ENCODE results near the gene ATP12A. TPM values are rescaled to one million over a fixed set of nuclear protein-coding genes. Genes with fewer than 3 reads are reported as not detected.

ATP12A gene
- polyA plus RNA-seq, result under 1 TPM in 1 of 3 donors, not detected in 2; 0.05 TPM

DNA sequence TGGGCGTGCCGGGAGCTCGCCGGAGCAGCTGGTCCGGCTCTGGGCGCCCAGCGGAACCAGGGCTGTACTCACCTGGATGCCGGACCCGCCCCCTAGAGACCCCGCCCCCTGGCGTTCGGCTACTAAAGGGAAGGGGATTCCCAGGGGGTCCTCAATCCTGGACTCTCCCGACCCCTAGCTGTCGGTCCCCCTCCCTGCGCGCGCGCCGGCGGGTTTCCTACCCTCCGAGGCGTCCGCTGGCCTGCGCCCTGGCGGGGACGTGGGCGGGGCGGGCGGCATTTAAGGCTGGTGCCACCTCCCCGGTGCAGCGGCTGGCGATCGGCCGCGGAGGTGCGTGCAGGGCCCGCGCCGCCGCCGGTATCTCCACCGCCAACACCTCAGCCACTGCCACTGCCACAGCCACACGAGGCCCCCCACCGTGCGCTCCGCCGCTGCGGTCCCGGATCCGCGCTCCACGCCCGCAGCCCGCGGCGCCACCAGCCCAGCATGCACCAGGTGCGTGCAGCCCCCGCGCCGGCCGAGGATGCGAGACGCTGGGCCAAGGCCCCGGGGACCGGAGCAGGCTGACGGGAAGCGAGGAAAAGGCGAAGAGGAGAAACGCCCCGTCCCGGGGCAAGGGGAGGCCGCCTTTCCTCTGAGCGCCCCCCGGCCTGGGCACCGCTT is at the start of gene ATP12A:
Gene ATP12A, plus strand, starts transcription at position 151 of the 663 bp plus-strand sequence. Its CDS starts 336 bp downstream, at position 487.
- H3K27ac ChIP-seq (ENCODE audit: low read depth, low read length), result no peak within 1 kb of the TSS
- WGBS, 3 donors, result 1 to 3% (median 2%) methylated on average over 46 to 75 of the region's 75 CpGs

DNA sequence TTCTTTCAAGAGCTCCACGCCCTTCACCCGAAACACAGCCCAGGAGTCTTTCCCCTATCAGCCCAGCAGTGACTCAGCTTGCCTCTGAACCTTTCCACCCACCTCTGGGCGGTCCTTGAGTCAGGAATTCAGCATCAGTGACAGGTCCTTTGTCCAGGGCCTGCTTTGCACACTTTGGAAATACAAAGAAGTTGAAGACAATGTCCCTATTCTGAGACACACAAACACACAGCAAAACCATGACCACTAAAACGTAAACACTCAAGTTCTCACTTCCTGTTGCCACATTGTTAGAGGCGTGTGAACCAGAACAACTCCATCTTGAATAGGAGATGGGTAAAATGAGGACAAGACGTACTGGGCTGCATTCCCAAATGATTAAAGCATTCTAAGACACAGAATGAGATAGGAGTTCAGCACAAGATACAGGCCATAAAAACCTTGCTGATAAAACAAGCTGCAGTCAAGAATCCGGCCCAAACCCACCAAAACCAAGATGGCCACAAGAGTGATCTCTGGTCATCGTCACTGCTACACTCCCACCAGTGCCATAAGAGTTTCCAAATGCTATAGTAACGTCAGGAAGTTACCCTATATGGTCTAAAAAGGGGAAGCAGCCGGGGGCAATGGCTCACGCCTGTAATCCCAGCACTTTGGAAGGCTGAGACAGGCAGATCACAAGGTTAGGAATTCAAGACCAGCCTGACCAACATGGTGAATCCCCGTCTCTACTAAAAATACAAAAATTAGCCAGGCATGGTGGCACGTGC is 49.2 kb upstream of the ATP12A start:
- no peak overlapping the region for H3K27ac ChIP-seq (ENCODE audit: low read depth, low read length)
- WGBS, 3 donors, result 70 to 76% (median 71%) methylated on average over 12 to 13 of the region's 13 CpGs

DNA sequence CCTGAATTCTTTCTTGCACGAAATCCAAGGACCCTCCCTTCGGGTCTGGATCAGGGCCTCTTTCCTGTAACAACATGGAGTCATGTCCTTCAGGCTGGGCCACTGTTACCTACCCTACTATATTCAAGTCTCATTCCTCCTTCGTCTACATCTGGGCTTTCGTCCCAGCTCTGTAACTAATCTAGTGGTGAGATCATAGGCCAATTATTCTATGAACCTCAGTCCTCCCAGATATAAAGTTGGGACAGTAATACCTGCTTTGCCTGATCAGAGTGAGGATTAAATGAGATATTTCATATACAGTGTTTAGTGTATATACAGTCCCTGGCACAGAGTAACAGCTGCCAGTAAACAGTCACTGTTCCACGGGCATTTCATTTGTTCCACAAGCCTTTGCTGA is 48.3 kb upstream of the ATP12A start:
- no peak overlapping the region for H3K27ac ChIP-seq (ENCODE audit: low read depth, low read length)
- 80 to 82% (median 82%) methylated on average over 5 of the region's 5 CpGs for WGBS, 3 donors

DNA sequence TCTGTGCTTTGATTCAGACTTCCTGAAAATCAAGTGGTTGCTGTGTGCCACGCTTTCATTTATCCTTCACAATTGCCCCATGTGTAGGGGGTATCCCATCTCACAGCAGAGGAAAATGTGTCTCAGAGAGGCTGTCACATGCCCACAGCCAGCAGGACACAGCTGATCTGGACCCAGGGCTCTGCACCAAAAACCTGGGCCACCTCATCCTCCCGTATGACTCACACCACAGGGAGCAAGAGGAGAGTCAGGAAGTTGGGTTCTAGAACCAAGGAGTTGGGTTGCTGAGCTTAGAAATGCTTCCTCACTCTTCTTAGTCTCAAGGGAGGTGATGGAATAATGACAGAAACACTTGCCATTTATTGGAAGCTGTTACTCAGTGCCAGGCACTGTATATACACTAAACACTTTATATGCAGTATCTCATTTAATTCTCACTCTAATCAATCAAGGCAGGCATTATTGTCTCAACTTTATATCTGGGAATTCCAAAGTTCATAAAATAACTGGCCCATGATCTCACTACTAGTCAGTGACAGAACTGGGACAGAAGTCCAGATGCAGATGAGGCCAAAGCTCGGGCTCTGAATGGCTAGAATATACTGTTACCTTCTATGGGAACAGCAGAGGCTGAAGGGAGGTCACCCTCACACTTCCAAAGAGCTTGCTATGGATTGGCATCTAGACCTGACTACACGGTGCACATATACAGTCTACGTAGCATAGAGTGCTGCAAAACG is 47.7 kb upstream of the ATP12A start:
- H3K27ac ChIP-seq (ENCODE audit: low read depth, low read length), result no peak overlapping the region
- WGBS, 3 donors, result 78 to 84% (median 80%) methylated on average over 6 of the region's 6 CpGs

DNA sequence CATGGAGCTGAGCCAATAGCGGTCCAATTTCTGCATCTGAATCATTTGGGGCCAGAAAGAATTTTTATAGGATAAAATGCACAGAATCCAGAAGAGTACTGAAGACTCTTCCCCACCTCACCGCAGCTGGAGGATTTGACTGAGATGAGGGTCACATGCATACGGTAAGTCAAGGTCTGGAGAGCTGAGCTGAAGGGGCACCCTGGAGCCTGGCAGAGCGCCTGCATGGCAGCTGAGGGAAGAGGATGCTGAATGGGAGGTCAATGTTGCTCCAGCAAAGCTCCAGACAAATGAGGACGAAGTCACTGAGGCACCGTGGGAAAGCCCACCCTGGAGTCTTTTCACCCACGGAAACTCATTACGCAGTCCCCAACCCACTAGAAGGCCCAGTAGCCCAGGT is 43.4 kb upstream of the ATP12A start:
- 88 to 94% (median 93%) methylated on average over 8 of the region's 8 CpGs for WGBS, 3 donors
- H3K27ac ChIP-seq (ENCODE audit: low read depth, low read length), result no peak overlapping the region

DNA sequence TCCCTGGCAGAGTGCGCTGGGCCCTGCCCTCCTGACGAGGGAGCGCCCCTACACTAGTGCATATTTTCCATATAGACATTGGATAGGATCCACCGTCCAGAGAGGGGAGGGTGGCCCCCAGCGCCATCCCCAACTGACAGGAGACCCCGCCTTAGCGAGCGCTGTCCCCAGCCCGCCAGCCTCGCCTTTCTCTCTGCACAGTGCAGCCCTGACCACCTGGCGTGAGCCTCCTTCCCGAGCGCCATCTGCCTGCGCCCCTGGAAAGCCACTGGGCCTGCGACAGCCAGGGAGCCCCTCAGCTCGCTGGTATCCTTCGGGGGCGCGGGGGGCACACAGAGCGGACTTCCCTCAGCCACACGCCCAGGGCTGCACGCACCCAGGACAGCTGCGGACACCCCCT is 42.1 kb upstream of the ATP12A start:
- H3K27ac ChIP-seq (ENCODE audit: low read depth, low read length), result no peak overlapping the region
- WGBS, 3 donors, result 51 to 64% (median 63%) methylated on average over 22 to 23 of the region's 23 CpGs

DNA sequence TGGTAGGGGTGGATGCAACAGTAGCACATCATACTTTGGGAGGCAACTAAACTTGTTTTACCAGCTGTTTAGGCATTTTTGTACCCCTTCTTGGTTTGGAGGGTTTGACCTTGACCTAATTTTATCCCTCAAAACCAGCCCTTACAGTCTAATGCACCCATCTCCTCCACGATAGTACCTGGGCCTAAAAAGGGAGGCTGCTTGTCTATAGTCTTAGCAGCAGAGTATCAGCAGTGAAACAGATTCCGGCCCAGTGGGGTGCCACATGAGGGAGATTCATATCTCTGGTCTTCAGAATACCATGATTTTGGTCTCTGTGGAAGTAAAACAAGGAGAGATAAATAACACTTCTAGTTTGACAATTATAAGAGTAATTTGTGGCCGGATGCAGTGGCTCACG is 39.5 kb upstream of the ATP12A start:
- 95% methylated on average over 4 of the region's 4 CpGs for WGBS, 3 donors
- no peak overlapping the region for H3K27ac ChIP-seq (ENCODE audit: low read depth, low read length)

DNA sequence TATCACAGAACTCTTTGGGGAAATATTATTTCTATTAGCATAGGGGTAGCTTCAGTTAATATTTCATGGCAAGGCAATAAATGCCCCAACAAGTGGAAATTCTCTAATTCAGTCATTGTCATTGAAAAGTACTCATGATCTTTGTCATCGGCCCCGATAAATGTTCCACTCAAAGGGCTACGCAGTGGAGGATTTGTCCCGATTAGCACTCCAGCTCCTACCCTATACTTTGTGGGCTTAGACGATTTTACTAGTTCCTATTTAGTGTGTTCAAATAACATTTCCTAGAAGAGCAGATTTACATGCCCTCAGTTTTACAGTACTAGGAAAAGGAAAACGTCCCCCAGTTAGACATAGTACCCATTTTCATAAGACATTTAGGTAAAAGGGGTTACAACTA is 38.0 kb upstream of the ATP12A start:
- WGBS, 3 donors, result 85 to 91% (median 87%) methylated on average over 6 of the region's 6 CpGs
- no peak overlapping the region for H3K27ac ChIP-seq (ENCODE audit: low read depth, low read length)

DNA sequence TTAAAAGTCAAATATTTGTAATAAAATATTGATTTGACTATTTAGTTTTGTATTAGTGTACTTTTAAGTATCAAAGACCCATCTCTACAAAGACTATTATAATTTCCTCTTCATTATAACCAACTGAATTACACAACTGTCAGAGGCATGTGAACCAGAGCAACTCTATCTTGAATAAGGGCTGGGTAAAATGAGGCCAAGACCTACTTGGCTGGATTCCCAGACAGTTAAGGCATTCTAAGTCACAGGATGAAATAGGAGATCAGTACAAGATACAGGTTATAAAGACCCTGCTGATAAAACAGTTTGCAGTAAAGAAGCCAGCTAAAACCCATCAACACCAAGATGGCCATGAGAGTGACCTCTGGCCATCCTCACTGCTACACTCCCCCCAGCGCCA is 36.2 kb upstream of the ATP12A start:
- WGBS, 3 donors, result 71 to 77% (median 73%) methylated on average over 1 of the region's 1 CpG
- H3K27ac ChIP-seq (ENCODE audit: low read depth, low read length), result no peak overlapping the region

DNA sequence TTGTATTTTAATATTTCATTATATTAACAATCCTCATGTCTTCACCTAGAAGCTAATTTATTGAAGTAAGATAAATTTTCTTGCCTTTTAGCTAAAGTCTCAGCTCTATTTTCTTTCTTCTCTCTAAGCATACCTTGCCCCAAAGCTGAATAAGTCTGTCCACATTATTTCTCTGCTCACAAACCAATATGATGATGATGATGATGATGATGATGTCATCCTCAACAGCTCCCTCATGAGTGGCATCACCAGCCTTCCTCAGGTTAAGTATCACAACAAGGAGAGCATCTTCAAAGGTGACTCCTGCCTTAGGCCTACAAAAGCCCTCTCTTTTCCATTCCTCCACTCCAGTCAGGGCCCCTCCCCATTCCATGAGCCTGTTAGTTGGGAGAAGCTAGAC is 31.9 kb upstream of the ATP12A start:
- H3K27ac ChIP-seq (ENCODE audit: low read depth, low read length), result no peak overlapping the region

DNA sequence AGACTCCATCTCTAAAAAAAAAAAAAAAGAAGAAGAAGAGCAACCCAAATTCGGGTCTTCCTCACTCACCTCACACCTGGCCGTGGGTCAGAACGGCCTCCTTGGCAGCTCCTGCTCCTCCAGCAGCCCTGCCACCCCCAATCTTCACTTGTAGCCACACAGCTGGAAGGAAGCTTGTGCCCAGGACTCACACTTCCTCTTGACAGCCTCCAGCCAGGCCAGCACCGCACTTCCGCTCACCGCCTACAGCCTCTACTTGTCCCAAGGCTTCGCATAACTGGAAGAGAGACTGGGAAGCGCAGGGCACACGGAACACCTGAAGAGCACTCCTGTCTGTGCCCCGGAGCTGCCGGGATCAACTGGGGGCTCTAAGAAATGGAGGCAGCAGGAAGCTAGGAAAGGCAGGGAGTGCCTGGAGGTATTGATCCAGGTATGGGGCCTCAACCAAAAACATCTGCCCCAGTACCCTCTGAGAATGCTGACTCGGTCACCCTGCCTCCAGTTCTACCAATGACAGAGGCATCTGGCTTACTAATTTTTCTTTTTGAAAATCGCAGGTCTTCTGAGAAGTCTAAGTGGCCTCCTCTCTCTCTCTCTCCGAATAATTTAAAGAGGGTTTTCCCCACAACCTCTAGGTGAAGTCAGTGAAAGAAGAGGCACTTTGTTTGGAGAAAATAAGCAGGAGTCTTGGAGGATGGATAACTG is 31.1 kb upstream of the ATP12A start:
- 84 to 91% (median 87%) methylated on average over 14 of the region's 14 CpGs for WGBS, 3 donors
- H3K27ac ChIP-seq (ENCODE audit: low read depth, low read length), result no peak overlapping the region

DNA sequence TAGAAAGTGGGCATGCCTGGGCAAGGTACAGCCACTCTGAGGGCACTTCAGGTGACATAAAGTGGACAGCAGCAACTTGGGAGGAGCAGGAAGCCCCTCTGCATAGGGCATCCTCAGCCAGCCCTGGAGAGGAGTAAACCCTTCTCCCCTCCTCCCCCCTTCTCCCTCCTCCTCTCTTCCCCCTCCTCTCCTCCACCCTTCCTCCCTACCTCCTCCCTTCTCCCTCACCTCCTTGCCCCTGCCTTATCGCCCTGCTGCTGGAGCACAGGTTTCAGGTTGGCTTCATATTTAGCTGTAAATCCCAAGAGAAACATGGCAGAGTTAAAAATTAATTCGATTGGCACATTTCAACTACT is 30.5 kb upstream of the ATP12A start:
- H3K27ac ChIP-seq (ENCODE audit: low read depth, low read length), result no peak overlapping the region
- 59 to 83% (median 74%) methylated on average over 2 of the region's 2 CpGs for WGBS, 3 donors

DNA sequence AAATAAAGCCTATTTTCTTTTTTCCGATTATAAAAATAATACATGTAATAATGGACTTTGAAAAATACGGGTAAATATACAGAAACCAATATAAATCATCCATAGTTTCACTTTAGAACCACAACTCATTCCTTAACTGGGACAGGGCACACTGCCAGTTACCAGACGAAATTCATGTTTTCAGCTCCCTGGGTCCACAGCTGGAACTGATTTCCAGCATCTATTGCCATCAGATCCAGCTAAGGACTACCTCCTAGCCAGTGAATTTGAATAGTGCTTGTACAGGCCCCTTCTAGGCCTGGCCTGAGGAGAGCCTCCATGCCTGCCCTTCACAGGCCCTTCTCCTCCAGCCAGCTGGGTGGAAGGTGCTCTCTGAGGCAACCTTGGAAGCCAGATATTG is 30.0 kb upstream of the ATP12A start:
- no peak overlapping the region for H3K27ac ChIP-seq (ENCODE audit: low read depth, low read length)
- WGBS, 3 donors, result 60 to 72% (median 65%) methylated on average over 3 of the region's 3 CpGs

DNA sequence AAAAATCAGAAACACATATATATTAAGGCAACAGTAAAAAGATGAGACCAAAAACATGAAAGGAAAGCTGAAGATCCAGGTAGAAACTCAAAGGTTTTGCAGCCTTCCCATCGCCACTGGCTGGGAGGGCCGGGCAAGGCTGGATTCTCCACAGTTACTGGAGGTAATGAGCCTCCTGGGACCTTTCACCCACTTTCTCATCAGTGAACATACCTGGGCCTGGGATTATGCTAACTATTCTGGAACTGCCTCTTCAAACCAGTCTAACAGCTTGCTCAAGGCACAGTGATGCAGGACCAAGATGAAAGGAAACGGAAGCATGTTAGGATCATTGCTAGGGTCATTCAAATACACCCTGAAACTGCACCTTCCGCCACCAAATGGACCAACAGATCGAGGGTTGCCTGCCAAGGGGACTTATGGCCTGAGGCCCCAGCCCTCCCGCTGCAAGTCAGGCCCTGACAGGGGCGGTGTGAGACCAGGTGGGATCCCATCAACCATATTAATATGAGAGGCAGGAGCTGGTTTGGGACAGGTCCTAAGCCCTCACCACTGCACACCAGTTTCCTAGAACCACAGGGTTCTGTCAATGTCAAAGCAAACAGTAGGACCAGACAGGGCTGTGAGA is 28.4 kb upstream of the ATP12A start:
- WGBS, 3 donors, result 75 to 93% (median 87%) methylated on average over 7 of the region's 7 CpGs

DNA sequence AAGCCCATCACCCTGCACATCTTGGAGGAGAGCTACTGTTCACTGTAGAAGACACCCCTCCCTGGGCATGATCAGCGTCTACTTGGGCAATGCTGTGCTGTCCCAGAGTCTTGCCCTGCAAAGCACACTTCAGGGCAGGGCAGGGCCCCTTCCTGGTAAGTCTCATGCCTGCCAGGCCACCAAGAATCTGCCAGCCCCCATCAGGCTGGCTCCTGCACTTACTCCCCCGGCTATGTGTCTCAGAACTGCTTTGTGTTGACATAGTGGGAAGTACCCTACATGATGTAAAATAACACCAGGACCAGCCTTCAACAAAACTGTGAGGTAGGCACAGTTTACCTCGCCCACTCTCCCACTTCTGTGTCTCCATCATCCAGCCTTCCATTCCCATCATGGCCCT is 27.8 kb upstream of the ATP12A start:
- 78 to 93% (median 90%) methylated on average over 3 of the region's 3 CpGs for WGBS, 3 donors

More for the DNA sequence above, 28.4 kb upstream of the ATP12A start:
- no peak overlapping the region for H3K27ac ChIP-seq (ENCODE audit: low read depth, low read length)

DNA sequence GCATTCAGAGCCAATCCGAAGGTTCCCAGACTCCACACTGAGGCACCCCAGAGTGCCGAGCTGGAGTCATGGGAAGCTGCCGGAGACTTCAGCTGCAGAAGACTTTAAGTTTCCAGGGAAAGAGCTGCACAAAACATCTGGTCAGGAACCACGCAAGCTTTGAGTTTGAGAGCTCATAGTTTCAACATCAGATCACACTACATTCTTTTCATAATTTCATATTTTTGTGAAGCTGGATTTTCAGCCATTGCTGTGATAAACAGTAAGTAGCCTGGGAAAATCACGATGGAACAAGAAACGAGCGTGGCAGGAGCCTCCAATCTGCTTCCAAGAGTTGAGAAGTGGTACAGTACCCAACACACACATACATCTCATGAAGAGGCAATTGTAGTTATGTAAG is 25.5 kb upstream of the ATP12A start:
- H3K27ac ChIP-seq (ENCODE audit: low read depth, low read length), result no peak overlapping the region
- WGBS, 3 donors, result 71 to 83% (median 74%) methylated on average over 7 of the region's 7 CpGs

More for the DNA sequence above, 27.8 kb upstream of the ATP12A start:
- H3K27ac ChIP-seq (ENCODE audit: low read depth, low read length), result no peak overlapping the region

DNA sequence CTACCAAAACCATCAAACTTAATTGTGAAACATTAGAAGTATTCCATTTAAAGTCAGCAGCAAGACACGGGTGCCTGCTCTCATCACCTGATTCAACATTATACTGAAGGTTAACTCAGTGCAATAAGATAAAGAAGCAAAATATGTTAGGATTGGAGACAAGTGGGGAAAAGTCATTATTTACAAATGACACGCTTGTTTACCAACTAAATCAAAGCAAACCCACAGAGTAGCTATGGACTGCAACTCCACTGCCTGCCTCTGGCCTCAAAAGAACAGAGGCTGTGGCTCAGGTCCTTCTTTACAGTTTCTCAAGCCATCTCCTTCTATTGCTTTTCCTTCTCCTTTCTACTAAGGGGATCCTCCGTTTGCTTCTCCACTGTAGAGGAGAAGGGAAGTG is 21.0 kb upstream of the ATP12A start:
- H3K27ac ChIP-seq (ENCODE audit: low read depth, low read length), result no peak overlapping the region
- WGBS, 3 donors, result 36 to 73% (median 53%) methylated on average over 3 of the region's 3 CpGs

DNA sequence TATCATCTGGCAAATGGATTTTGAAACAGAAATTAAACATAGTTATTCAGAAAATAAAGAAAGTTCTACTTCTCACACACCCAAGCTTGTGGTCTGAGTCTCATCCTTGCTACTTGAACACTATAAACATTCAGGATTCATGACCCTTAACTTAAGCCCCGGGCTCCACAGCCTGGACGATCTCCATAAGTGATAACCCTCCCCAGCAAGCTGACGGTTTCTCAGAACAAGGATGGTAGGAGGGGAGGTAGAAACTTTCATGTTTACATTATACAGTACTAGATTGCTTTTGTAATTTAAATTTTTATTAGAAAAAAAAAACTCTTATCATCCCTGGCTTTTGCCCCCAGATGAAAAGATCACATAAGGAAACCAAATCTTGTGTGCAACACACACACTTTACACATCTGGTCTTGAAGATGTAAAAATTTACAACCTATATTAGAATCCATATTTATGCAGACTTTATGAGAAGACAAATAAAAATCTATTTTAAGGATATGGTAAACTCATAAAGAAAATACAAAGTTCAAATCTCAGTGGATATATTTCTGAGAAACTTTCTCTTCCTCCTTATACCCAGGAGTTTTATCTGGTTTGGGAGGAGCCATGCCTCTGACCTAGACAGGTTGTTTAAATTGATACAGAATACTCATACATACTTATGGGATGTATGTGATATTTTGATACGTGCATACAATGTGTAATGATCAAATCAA is 20.0 kb upstream of the ATP12A start:
- 37 to 50% (median 49%) methylated on average over 4 of the region's 4 CpGs for WGBS, 3 donors
- no peak overlapping the region for H3K27ac ChIP-seq (ENCODE audit: low read depth, low read length)

All from adipose tissue (tissue), 3 donors.